H1 (cell line): ENCODE data around the gene SLAMF6.

ENCODE experiments used
- CHD2 ChIP-seq: IDR thresholded peaks from 2 replicates; pipeline ENCODE4 v1.6.1; 2012; ENCODE audit warnings: low read length, improper control_type of control experiment
- CTCF ChIP-seq, 3 experiments: IDR thresholded peaks; 1 replicate in 2 of 3; 2 replicates in 1 of 3; pipeline versions ENCODE4 v1.5.1 to v1.6.1; 2011; ENCODE audit warnings: low read length in 3 of 3, mild to moderate bottlenecking in 3 of 3, inconsistent platforms in 2 of 3, low read depth in 1 of 3, moderate library complexity in 1 of 3; ENCODE audit not compliant: insufficient read depth in 1 of 3; ENCODE audit errors: control extremely low read depth in 1 of 3
- EGR1 ChIP-seq: IDR thresholded peaks from 2 replicates; pipeline ENCODE4 v1.6.1; 2011; ENCODE audit warnings: low read depth, low read length, borderline replicate concordance
- EP300 ChIP-seq, 2 experiments: IDR thresholded peaks; 1 replicate in 1 of 2; 2 replicates in 1 of 2; pipeline ENCODE4 v1.6.1; 2011 to 2012; ENCODE audit warnings: low read depth in 2 of 2, low read length in 2 of 2, mild to moderate bottlenecking in 2 of 2, borderline replicate concordance in 1 of 2, inconsistent platforms in 1 of 2, moderate library complexity in 1 of 2
- EZH2 ChIP-seq: fragments of 200-600 bp; sonication (generic); IDR thresholded peaks from 2 replicates; pipeline ENCODE4 v1.7.1; 2012; ENCODE audit warnings: low read depth, mild to moderate bottlenecking, moderate library complexity, low read length, inconsistent platforms; ENCODE audit not compliant: severe bottlenecking
- FOSL1 ChIP-seq: IDR thresholded peaks from 2 replicates; pipeline ENCODE4 v1.6.1; 2011; ENCODE audit warnings: mild to moderate bottlenecking, low read depth, low read length, moderate library complexity; ENCODE audit not compliant: insufficient read depth
- KDM1A ChIP-seq: fragments of 200-600, 300-600 bp; sonication (generic); IDR thresholded peaks from 2 replicates; pipeline ENCODE4 v1.7.1; 2016; ENCODE audit warnings: mild to moderate bottlenecking, low read length, borderline replicate concordance
- POLR2A ChIP-seq, 2 experiments: IDR thresholded peaks; 1 replicate in 1 of 2; 2 replicates in 1 of 2; pipeline ENCODE4 v1.6.1; 2011; ENCODE audit warnings: low read depth in 2 of 2, low read length in 2 of 2, mild to moderate bottlenecking in 2 of 2; ENCODE audit errors: control extremely low read depth in 1 of 2
- POLR2AphosphoS5 ChIP-seq: IDR thresholded peaks from 2 replicates; pipeline ENCODE4 v1.6.1; 2011; ENCODE audit warnings: low read depth, low read length
- RNF2 ChIP-seq: fragments of 200-900, 300-1000 bp; sonication (generic); IDR thresholded peaks from 2 replicates; pipeline ENCODE4 v1.7.1; 2016; ENCODE audit warnings: borderline replicate concordance, low read depth, mild to moderate bottlenecking, antibody characterized with exemption, low read length; ENCODE audit not compliant: poor library complexity, severe bottlenecking; ENCODE audit errors: missing control alignments
- RXRA ChIP-seq: IDR thresholded peaks from 2 replicates; pipeline ENCODE4 v1.6.1; 2011; ENCODE audit warnings: low read depth, mild to moderate bottlenecking, low read length, moderate library complexity; ENCODE audit not compliant: insufficient read depth
- TAF1 ChIP-seq: IDR thresholded peaks from 2 replicates; pipeline ENCODE4 v1.6.1; 2011; ENCODE audit warnings: mild to moderate bottlenecking, low read depth, low read length
- TBP ChIP-seq: IDR thresholded peaks from 2 replicates; pipeline ENCODE4 v1.6.1; 2011; ENCODE audit warnings: low read depth, low read length, improper control_type of control experiment
- TF ChIP-seq, protein P1 (sequence below): IDR thresholded peaks from 2 replicates; pipeline ENCODE4 v1.6.1; 2011; ENCODE audit warnings: low read length, improper control_type of control experiment

- TF ChIP-seq TAF1 (no peak), CTCF (IDR thresholded peaks at IDR 0.05; ENCODE audit: control extremely low read depth in 1 of 3, insufficient read depth in 1 of 3, low read depth in 1 of 3, low read length in 3 of 3) (no peak), POLR2AphosphoS5 (no peak), POLR2A (IDR thresholded peaks at IDR 0.05; ENCODE audit: control extremely low read depth in 1 of 2, low read depth in 2 of 2, low read length in 2 of 2) (no peak), EZH2 (no peak), RNF2 (no peak), EP300 (IDR thresholded peaks at IDR 0.05; ENCODE audit: borderline replicate concordance in 1 of 2, low read depth in 2 of 2, low read length in 2 of 2) (no peak), KDM1A (no peak), FOSL1 (no peak), RXRA (no peak), CHD2 (no peak), TBP (no peak), EGR1 (no peak)
- TF ChIP-seq, protein P1, sequence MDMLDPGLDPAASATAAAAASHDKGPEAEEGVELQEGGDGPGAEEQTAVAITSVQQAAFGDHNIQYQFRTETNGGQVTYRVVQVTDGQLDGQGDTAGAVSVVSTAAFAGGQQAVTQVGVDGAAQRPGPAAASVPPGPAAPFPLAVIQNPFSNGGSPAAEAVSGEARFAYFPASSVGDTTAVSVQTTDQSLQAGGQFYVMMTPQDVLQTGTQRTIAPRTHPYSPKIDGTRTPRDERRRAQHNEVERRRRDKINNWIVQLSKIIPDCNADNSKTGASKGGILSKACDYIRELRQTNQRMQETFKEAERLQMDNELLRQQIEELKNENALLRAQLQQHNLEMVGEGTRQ = no peak
These were observed 71.2 kb downstream of the SLAMF6 start for GRCh38 chr1:160451859-160452232.
